ENCODE results near the gene DSCAML1.

The DSCAML1 gene

DNA sequence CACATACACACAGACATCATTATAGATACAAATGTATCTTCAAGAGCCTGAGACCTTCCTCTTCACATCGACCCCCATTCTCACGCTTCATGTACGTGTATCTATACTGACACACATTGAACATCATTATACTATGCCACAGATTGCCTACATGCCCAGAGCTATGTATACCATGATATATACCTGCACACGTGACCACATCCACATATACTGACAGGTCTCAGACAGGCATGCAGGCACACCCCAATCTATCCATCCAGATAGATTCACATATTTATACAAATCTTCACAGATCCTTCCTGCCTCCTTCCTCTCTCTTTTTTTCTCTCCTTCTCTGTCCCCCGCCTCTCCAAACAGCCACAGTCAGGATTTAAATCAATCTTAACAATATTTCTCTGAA is 329.2 kb downstream of the DSCAML1 start:
- Histone ChIP-seq H3K9me3 (ENCODE audit: low read length) (no peaks in the 10 kb centered on the region), H3K36me3 (ENCODE audit: insufficient read depth, low read length) (no peaks in the 10 kb centered on the region), H3K9ac (ENCODE audit: low read length) (no peak overlapping the region), H3K79me2 (ENCODE audit: insufficient read depth, low read length) (no peaks in the 10 kb centered on the region), H3K4me2 (ENCODE audit: low read length) (no peak overlapping the region), H2AFZ (ENCODE audit: low read length) (no peak overlapping the region), H3K27me3 (ENCODE audit: insufficient read depth, low read length) (no peaks in the 10 kb centered on the region), H3K27ac (ENCODE audit: low read depth, low read length, poor library complexity, severe bottlenecking) (no peak overlapping the region), H3F3A (ENCODE audit: insufficient read depth, low read length) (no peaks in the 10 kb centered on the region), H4K20me1 (ENCODE audit: insufficient read depth, low read length) (no peaks in the 10 kb centered on the region), H3K9me2 (ENCODE audit: low read depth, low read length) (no peaks in the 10 kb centered on the region), H3K4me3 (ENCODE audit: low read depth, low read length, poor library complexity, severe bottlenecking) (no peak overlapping the region), H3K4me1 (ENCODE audit: insufficient read depth, low read length, severe bottlenecking) (no peaks in the 10 kb centered on the region)
- TF ChIP-seq, protein P1, sequence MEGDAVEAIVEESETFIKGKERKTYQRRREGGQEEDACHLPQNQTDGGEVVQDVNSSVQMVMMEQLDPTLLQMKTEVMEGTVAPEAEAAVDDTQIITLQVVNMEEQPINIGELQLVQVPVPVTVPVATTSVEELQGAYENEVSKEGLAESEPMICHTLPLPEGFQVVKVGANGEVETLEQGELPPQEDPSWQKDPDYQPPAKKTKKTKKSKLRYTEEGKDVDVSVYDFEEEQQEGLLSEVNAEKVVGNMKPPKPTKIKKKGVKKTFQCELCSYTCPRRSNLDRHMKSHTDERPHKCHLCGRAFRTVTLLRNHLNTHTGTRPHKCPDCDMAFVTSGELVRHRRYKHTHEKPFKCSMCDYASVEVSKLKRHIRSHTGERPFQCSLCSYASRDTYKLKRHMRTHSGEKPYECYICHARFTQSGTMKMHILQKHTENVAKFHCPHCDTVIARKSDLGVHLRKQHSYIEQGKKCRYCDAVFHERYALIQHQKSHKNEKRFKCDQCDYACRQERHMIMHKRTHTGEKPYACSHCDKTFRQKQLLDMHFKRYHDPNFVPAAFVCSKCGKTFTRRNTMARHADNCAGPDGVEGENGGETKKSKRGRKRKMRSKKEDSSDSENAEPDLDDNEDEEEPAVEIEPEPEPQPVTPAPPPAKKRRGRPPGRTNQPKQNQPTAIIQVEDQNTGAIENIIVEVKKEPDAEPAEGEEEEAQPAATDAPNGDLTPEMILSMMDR (IDR thresholded peaks at IDR 0.05; ENCODE audit: low read length), result no peak
- TF ChIP-seq EZH2 (IDR thresholded peaks at IDR 0.05; ENCODE audit: borderline replicate concordance, low read length), result no peak

DNA sequence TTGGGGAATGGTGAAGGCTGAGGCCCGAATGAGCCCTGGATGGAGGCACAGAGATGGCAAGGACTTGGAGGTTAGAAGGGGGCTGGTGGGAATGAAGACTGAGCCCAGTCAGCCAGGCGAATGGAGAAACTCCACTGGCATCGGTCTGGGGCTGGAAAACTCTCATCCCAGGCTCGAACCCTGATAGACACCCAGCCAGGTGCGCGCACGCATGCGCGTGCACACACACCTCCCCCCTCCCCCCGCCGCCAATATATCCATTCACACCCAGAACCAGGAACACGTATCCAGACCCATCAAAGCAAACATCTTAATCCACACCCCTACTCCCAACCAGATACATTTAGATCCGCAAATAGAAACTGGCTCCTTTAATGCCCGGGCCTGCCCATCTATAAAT is 330.1 kb downstream of the DSCAML1 start:
- Histone ChIP-seq H3K9me3 (ENCODE audit: low read length) (no peaks in the 10 kb centered on the region), H3K27me3 (ENCODE audit: insufficient read depth, low read length) (no peaks in the 10 kb centered on the region)
- TF ChIP-seq, protein P1 (IDR thresholded peaks at IDR 0.05; ENCODE audit: low read length), result no peak
- no peak for TF ChIP-seq EZH2 (IDR thresholded peaks at IDR 0.05; ENCODE audit: borderline replicate concordance, low read length)

DNA sequence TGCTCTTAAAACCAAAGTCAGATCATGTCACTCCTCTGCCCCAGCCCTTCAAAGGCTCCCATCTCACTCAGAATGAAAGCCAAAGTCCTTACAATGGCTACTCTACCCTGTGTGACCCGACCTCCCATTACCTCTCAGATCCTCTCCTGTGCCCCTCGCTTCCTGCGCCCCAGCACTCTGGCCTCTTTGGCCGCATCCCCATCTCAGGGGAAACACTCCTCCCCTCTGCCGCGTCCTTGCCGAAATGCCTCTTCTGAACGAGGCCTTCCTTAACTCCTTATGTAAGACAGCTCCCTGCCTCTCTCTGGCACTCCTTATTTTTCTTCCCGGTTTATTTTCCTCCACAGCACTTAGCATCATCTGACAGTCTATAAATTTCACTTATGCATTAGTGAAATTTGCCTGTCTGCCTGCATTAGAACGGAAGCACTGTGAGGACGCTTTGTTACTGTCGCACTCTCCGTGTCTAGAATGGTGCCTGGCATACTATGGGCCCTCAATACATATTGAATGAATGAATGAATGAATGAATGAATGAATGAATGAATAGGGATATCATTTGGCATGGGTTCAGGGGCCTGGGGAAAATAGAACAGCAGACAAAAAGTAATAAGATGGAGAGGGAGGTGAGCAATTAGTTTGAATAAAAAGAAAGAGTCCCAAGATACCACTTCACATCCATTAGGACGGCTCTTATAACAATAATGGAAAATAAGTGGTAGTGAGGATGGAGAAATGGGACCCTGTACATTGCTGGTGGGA is 331.6 kb downstream of the DSCAML1 start:
- Histone ChIP-seq H2AFZ (ENCODE audit: low read length) (no peak overlapping the region), H3K79me2 (ENCODE audit: insufficient read depth, low read length) (no peaks in the 10 kb centered on the region), H3F3A (ENCODE audit: insufficient read depth, low read length) (no peaks in the 10 kb centered on the region)

More for the DNA sequence above, 330.1 kb downstream of the DSCAML1 start:
- H3K9me2 ChIP-seq (ENCODE audit: low read depth, low read length), result no peaks in the 10 kb centered on the region
- H3K4me2 ChIP-seq (ENCODE audit: low read length), result no peak overlapping the region
- no peak overlapping the region for H2AFZ ChIP-seq (ENCODE audit: low read length)
- H3K4me1 ChIP-seq (ENCODE audit: insufficient read depth, low read length, severe bottlenecking), result no peaks in the 10 kb centered on the region
- no peaks in the 10 kb centered on the region for H4K20me1 ChIP-seq (ENCODE audit: insufficient read depth, low read length)
- no peak overlapping the region for H3K9ac ChIP-seq (ENCODE audit: low read length)
- H3K4me3 ChIP-seq (ENCODE audit: low read depth, low read length, poor library complexity, severe bottlenecking), result no peak overlapping the region
- H3K27ac ChIP-seq (ENCODE audit: low read depth, low read length, poor library complexity, severe bottlenecking), result no peak overlapping the region
- H3K36me3 ChIP-seq (ENCODE audit: insufficient read depth, low read length), result no peaks in the 10 kb centered on the region
- no peaks in the 10 kb centered on the region for H3F3A ChIP-seq (ENCODE audit: insufficient read depth, low read length)
- H3K79me2 ChIP-seq (ENCODE audit: insufficient read depth, low read length), result no peaks in the 10 kb centered on the region

More for the DNA sequence above, 331.6 kb downstream of the DSCAML1 start:
- no peak overlapping the region for H3K4me2 ChIP-seq (ENCODE audit: low read length)
- H4K20me1 ChIP-seq (ENCODE audit: insufficient read depth, low read length), result no peaks in the 10 kb centered on the region
- H3K9me2 ChIP-seq (ENCODE audit: low read depth, low read length), result no peaks in the 10 kb centered on the region
- no peak overlapping the region for H3K4me3 ChIP-seq (ENCODE audit: low read depth, low read length, poor library complexity, severe bottlenecking)
- no peaks in the 10 kb centered on the region for H3K27me3 ChIP-seq (ENCODE audit: insufficient read depth, low read length)
- H3K9me3 ChIP-seq (ENCODE audit: low read length), result no peaks in the 10 kb centered on the region
- H3K4me1 ChIP-seq (ENCODE audit: insufficient read depth, low read length, severe bottlenecking), result no peaks in the 10 kb centered on the region
- TF ChIP-seq, protein P1 (IDR thresholded peaks at IDR 0.05; ENCODE audit: low read length), result no peak
- no peak for TF ChIP-seq EZH2 (IDR thresholded peaks at IDR 0.05; ENCODE audit: borderline replicate concordance, low read length)
- no peaks in the 10 kb centered on the region for H3K36me3 ChIP-seq (ENCODE audit: insufficient read depth, low read length)
- no peak overlapping the region for H3K27ac ChIP-seq (ENCODE audit: low read depth, low read length, poor library complexity, severe bottlenecking)
- no peak overlapping the region for H3K9ac ChIP-seq (ENCODE audit: low read length)

Data from OCI-LY1 (cell line).